Head of caudate nucleus (tissue), 42 donors: Measurements from ENCODE around the gene TNRC6C.
"Not testable (repeated sequence)": the region's sequence is repeated elsewhere in the genome, so short reads cannot be mapped to it uniquely, and the experiment has no call there.

Source experiments
- DNase-seq, 42 donors: peaks; one replicate each; pipeline versions ENCODE4 v3.0.0 to v3.0.0-alpha.2; 2020 to 2021; ENCODE audit warnings: mixed read lengths in 7 of 42
- intact Hi-C: fragments of 100-400 bp; cut with DNase I; formaldehyde crosslinking; loops from one replicate; pipeline ENCODE4 v1.15.0; 2022

TNRC6C gene

GRCh38 chr17:77957235-77957856 is 1.2 kb upstream of the TNRC6C start:
- DNase-seq, result peak in 3 of 42 donors; percentile 12 to 20 (median 16)

GRCh38 chr17:77958716-77959125 is 218 bp downstream of the TNRC6C start:
- DNase-seq, result peak in 4 of 42 donors; percentile 17 to 63 (median 26)
- intact Hi-C loops, result loop anchor here (5.0 kb wide), 1 partner anchor 76 kb away; no protein-coding TSS in a partner anchor

More at GRCh38 chr17:77957235-77957856, 1.2 kb upstream of the TNRC6C start:
- intact Hi-C loops, result loop anchor here (5.0 kb wide), 1 partner anchor 75 kb away; no protein-coding TSS in a partner anchor

GRCh38 chr17:77959126-77959925 is 823 bp downstream of the TNRC6C start:
- intact Hi-C loops, result loop anchor here (5.0 kb wide), 1 partner anchor 77 kb away; no protein-coding TSS in a partner anchor
- DNase-seq, result peak in 36 of 42 donors; percentile 15 to 61 (median 34)

- DNase-seq, result peak in 28 of 42 donors; percentile 25 to 72 (median 49)
- intact Hi-C loops, result loop anchor here (5.0 kb wide), 3 partner anchors 52 to 223 kb away; no protein-coding TSS in a partner anchor
These were observed 1.5 kb downstream of the TNRC6C start for GRCh38 chr17:77959926-77960521.

GRCh38 chr17:77961741-77962140 is 3.2 kb downstream of the TNRC6C start:
- DNase-seq, result peak in 1 of 42 donors; percentile 36
- intact Hi-C loops, result loop anchor here (5.0 kb wide), 2 partner anchors 51 to 224 kb away; no protein-coding TSS in a partner anchor

- intact Hi-C loops, result loop anchor here (5.0 kb wide), 2 partner anchors 50 to 225 kb away; no protein-coding TSS in a partner anchor
- DNase-seq, result no peak
These were observed 3.8 kb downstream of the TNRC6C start for GRCh38 chr17:77962348-77962747.

GRCh38 chr17:77963441-77963840 is 4.9 kb downstream of the TNRC6C start:
- intact Hi-C loops, result loop anchor here (5.0 kb wide), 2 partner anchors 49 to 226 kb away; no protein-coding TSS in a partner anchor
- peak in 32 of 42 donors; percentile 24 to 87 (median 67) for DNase-seq

- DNase-seq, result no peak
- intact Hi-C loops, result no loop called here
These were observed 6.8 kb downstream of the TNRC6C start for GRCh38 chr17:77965352-77965751.

GRCh38 chr17:77966476-77966875 is 8.0 kb downstream of the TNRC6C start:
- intact Hi-C loops, result no loop called here
- no peak for DNase-seq

GRCh38 chr17:77968788-77969187 is 10.3 kb downstream of the TNRC6C start:
- no peak for DNase-seq
- intact Hi-C loops, result no loop called here

GRCh38 chr17:77972271-77972670 is 13.8 kb downstream of the TNRC6C start:
- DNase-seq, intact Hi-C loops: not testable (repeated sequence)

- no peak for DNase-seq
- intact Hi-C loops, result no loop called here
These were observed 15.4 kb downstream of the TNRC6C start for GRCh38 chr17:77973953-77974352.

- intact Hi-C loops, result no loop called here
- no peak for DNase-seq
These were observed 15.9 kb downstream of the TNRC6C start for GRCh38 chr17:77974396-77974795.

GRCh38 chr17:77982430-77982829 is 23.9 kb downstream of the TNRC6C start:
- DNase-seq, intact Hi-C loops: not testable (repeated sequence)

- intact Hi-C loops, result no loop called here
- DNase-seq, result no peak
These were observed 31.8 kb downstream of the TNRC6C start for GRCh38 chr17:77990301-77990700.

GRCh38 chr17:77993735-77994134 is 35.2 kb downstream of the TNRC6C start:
- intact Hi-C loops, DNase-seq: not testable (repeated sequence)

- peak in 33 of 42 donors; percentile 18 to 66 (median 35) for DNase-seq
- intact Hi-C loops, result no loop called here
These were observed 36.8 kb downstream of the TNRC6C start for GRCh38 chr17:77995146-77995852.

- DNase-seq, result no peak
- intact Hi-C loops, result no loop called here
These were observed 37.8 kb downstream of the TNRC6C start for GRCh38 chr17:77996256-77996655.
